Left cardiac atrium (tissue), 4 donors: Measurements from ENCODE around the gene CBY1. TPM values are rescaled to one million over a fixed set of nuclear protein-coding genes. Genes with fewer than 3 reads are reported as not detected.

Source experiments
- ATAC-seq, 2 donors: fragments of 200-7000 bp; cut with Tn5 transposase; one replicate each; pipeline ENCODE4 v1.9.1; 2020; ENCODE audit warnings: mild to moderate bottlenecking in 2 of 2, moderate library complexity in 2 of 2
- DNase-seq: peaks from one replicate; pipeline ENCODE4 v3.0.0-alpha.2; 2020
- intact Hi-C, 2 donors: fragments of 100-400 bp; cut with DNase I; formaldehyde crosslinking; loops; one replicate each; pipeline versions ENCODE4 v1.14.1 to v1.15.1; 2022 to 2023
- total RNA-seq, 2 donors: library from RNA; stranded (reverse); fragmentation: NEBNext Ultra II Directional; extraction: Animal tissue kit (Norgen Biotek cat#: 25700); gene quantifications; one replicate each; pipeline ENCODE4 v1.2.1, GENCODE V29; 2021
- donor health status: DM: no; HTN: yes; CAD: no.
- donor health status: DM: no; HTN: yes; CAD: no; lungs with severe emphysema.
- donor health status: DM: yes; HTN: yes; CAD: no.
- donor health status: Dilated cardiomyopathy.

CBY1 gene
- total RNA-seq, 2 donors from 2014 or later, result 36.0 to 39.1 TPM

GRCh38 chr22:38715176-38715764, 58.8 kb downstream of the CBY1 start:
- intact Hi-C loops, result no loop called here
- DNase-seq (no peak), ATAC-seq (peak in 1 of 2 donors; percentile 3)

GRCh38 chr22:38715852-38716251, 59.4 kb downstream of the CBY1 start:
- intact Hi-C loops, result no loop called here
- DNase-seq (no peak), ATAC-seq (no peak)

- ATAC-seq, result no peak
- no peak for DNase-seq
- intact Hi-C loops, result no loop called here
Measured at GRCh38 chr22:38716271-38716670, 59.8 kb downstream of the CBY1 start.

- DNase-seq (no peak), ATAC-seq (no peak)
- intact Hi-C loops, result no loop called here
Measured at GRCh38 chr22:38716826-38717225, 60.4 kb downstream of the CBY1 start.

- intact Hi-C loops, result no loop called here
- no peak for DNase-seq
- no peak for ATAC-seq
Measured at GRCh38 chr22:38717244-38717643, 60.8 kb downstream of the CBY1 start.

- intact Hi-C loops, result no loop called here
- DNase-seq (peak; percentile 74), ATAC-seq (peak; percentile 86 to 95)
Measured at GRCh38 chr22:38718414-38718813, 62.0 kb downstream of the CBY1 start.

GRCh38 chr22:38719196-38719595, 62.8 kb downstream of the CBY1 start:
- intact Hi-C loops, result no loop called here
- no peak for DNase-seq
- ATAC-seq, result no peak

- intact Hi-C loops, result no loop called here
- ATAC-seq (no peak), DNase-seq (no peak)
Measured at GRCh38 chr22:38720350-38720749, 63.9 kb downstream of the CBY1 start.

- ATAC-seq (no peak), DNase-seq (no peak)
- intact Hi-C loops, result no loop called here
Measured at GRCh38 chr22:38721551-38721950, 65.1 kb downstream of the CBY1 start.

Other genes with a start within 250 kb of the CBY1 start
- gene KCNJ4, start 201.4 kb upstream of the CBY1 start, total RNA-seq, result 10 to 100 TPM in 1 of 2 donors, 1 to 10 TPM in 1; 7.2 to 15.9 TPM
- gene KDELR3, start 188.5 kb upstream of the CBY1 start, total RNA-seq, result 10 to 100 TPM in 1 of 2 donors, 1 to 10 TPM in 1; 9.2 to 10.1 TPM
- gene DDX17, start 150.3 kb upstream of the CBY1 start, total RNA-seq, result 100 to 1,000 TPM; 209 to 220 TPM
- gene DMC1, start 86.5 kb upstream of the CBY1 start, total RNA-seq, result 1 to 10 TPM; 1.2 to 1.4 TPM
- gene FAM227A, start 246 bp upstream of the CBY1 start, total RNA-seq, result under 1 TPM; 0.44 to 0.68 TPM
- gene TOMM22, start 25.3 kb downstream of the CBY1 start, total RNA-seq, result 10 to 100 TPM; 56.0 to 67.2 TPM
- gene JOSD1, start 44.3 kb downstream of the CBY1 start, total RNA-seq, result 10 to 100 TPM; 22.7 to 33.2 TPM
- 10 to 100 TPM; 25.1 to 33.5 TPM for gene GTPBP1, start 49.3 kb downstream of the CBY1 start, total RNA-seq
- gene SUN2, start 99.4 kb downstream of the CBY1 start, total RNA-seq, result 100 to 1,000 TPM; 109 to 133 TPM
- 10 to 100 TPM in 1 of 2 donors, 1 to 10 TPM in 1; 8.8 to 10.8 TPM for gene DNAL4, start 137.5 kb downstream of the CBY1 start, total RNA-seq
- gene NPTXR, start 187.4 kb downstream of the CBY1 start, total RNA-seq, result 10 to 100 TPM; 26.9 to 30.8 TPM
- gene CBX6, start 215.6 kb downstream of the CBY1 start, total RNA-seq, result 10 to 100 TPM; 46.0 to 54.3 TPM